Suppressor macrophage treated with lipopolysaccharide for 1 hour (primary cell): Measurements from ENCODE around the gene RGL2.
"Not testable (repeated sequence)": the region's sequence is repeated elsewhere in the genome, so short reads cannot be mapped to it uniquely, and the experiment has no call there.

ENCODE experiments used
- DNase-seq, 3 donors: peaks; one replicate each; pipeline ENCODE4 v3.0.0-alpha.2; 2020 to 2022

RGL2 gene, protein sequence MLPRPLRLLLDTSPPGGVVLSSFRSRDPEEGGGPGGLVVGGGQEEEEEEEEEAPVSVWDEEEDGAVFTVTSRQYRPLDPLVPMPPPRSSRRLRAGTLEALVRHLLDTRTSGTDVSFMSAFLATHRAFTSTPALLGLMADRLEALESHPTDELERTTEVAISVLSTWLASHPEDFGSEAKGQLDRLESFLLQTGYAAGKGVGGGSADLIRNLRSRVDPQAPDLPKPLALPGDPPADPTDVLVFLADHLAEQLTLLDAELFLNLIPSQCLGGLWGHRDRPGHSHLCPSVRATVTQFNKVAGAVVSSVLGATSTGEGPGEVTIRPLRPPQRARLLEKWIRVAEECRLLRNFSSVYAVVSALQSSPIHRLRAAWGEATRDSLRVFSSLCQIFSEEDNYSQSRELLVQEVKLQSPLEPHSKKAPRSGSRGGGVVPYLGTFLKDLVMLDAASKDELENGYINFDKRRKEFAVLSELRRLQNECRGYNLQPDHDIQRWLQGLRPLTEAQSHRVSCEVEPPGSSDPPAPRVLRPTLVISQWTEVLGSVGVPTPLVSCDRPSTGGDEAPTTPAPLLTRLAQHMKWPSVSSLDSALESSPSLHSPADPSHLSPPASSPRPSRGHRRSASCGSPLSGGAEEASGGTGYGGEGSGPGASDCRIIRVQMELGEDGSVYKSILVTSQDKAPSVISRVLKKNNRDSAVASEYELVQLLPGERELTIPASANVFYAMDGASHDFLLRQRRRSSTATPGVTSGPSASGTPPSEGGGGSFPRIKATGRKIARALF

DNA sequence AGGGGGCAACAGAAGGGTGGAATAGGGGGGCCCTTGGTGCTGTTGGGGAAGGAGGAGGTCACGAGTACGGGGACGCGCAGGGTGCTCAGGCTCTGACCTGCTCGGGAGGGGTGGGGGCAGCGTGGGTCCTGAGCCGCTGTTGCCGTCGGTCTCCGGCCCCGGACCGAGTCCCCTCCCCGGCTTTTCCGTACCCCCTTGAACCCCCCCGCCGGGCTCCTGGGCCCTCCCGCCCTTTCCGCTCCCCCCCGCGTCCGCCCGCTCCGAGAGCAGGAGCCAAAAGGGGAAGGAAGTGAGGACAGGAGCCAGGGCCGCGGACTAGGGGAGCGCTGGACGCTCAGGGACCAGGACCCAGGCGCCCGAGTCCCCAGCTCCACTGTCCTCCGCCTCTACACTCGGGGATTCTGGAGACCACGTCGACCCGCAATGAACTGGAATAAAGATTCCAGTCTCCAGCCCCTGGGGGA is at the start of gene RGL2:
RGL2 (minus strand) TSS at position 170 of the 464 bp plus-strand sequence. CDS start 332 bp downstream, outside the sequence.
- DNase-seq, result peak; percentile 63 to 82 (median 68)

DNA sequence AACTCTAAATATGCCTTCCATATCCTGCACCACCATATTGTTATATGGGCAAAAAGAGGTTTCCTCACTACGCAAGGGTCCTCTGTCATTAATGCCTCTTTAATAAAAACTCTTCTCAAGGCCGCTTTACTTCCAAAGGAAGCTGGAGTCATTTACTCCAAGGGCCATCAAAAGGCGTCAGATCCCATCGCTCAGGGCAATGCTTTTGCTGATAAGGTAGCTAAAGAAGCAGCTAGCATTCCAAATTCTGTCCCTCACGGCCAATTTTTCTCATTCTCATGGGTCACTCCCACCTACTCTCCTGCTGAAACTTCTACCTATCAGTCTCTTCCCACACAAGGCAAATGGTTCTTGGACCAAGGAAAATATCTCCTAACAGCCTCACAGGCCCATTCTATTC is 49.1 kb upstream of the RGL2 start:
- DNase-seq, result no peak

DNA sequence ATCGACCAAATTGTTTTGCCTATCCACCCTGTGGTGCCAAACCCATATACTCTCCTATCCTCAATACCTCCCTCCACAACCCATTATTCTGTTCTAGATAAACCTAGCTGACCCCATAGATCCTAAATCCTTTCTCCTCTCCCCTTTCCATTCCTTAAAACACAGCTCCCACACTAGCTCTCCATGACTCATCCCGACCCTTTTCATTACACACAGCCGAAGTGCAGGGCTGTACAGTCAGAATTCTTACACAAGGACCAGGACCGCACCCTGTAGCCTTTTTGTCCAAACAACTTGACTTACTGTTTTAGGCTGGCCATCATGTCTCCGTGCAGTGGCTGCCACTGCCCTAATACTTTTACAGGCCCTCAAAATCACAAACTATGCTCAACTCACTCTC is 48.2 kb upstream of the RGL2 start:
- not testable (repeated sequence) for DNase-seq

DNA sequence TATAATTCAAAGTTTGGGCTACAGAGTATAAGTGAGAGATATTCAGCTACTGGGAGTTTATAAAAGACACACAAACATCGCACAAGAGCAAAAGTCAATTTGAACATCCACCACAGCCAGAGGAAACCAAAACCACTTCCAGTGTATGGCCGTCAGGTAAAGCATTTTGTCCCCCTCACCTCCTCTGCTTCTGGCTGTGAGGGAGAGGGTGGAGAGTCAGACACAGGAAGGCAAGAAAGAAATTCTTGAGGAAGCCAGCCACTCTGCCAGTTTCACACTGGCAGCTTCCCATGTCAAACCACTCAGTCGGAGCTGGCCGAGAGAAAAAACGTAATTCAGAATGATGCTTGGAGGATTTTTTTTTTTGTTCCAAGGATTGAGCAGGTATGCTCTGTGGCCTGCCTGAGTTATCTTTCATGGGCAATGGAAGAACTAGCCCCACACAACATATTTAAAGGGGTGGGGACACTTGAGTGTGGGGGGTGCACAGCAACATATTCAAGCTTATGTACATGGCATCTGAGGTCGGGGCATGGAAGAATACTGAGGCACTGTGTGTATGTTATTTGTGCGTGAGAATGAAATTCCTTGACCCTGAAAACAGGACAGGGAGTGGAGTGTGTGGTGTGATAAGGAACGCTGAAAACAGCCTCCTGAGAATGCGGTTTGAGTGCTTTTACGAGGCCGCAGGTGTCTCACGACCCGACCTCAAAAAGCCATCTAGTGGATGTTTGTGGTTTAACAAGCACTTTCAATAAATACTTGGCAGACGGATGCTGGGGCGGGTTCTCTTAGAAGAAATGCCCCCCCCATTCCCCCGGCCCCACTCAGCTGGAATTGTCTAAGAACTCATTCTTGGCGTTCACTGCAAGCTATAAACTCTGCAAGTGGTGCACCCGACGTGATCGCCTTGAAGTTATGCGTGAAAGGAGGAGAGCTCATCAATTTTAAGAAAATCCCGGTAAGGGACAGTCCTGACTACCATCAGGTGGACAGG is 46.3 kb upstream of the RGL2 start:
- DNase-seq, result peak; percentile 73 to 81 (median 80)

DNA sequence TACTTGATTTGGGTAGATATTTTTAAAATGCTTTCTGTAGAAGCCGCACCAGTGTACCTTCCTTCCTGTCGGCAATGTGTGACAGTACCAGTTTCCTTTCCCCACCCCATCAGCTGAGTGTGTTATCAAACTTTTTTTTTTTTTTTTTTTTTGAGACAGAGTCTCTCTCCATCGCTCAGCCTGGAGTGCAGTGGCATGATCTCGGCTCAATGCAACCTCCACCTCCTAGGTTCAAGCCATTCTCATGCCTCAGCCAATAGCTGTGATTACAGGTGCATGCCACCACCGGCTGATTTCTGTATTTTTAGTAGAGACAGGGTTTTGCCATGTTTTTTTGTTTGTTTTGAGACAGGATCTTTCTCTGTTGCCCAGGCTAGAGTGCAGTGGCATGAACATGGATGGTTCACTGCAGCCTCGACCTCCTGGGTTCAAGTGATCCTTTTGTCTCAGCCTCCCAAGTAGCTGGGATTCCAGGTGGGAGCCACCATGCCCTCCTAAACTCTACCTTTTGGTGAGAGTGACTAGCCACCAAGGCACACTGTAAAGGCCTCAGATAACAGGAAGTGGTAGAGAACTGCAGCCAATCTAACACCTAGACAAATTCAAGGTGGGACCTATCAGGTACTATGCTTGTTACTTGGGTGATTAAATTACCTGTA is 45.3 kb upstream of the RGL2 start:
- DNase-seq, result no peak

DNA sequence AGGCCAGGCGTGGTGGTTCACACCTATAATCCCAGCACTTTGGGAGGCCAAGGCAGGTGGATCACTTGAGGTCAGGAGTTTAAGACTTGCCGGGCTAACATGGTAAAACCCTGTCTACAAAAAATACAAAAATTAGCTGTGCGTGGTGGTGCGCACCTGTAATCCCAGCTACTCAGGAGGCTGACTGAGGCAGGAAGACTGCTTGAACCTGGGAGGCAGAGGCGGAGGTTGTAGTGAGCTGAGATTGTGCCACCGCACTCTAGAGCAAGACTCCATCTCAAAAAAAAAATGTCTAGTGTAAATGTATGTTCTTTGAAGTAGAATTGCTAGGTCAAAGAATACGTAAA is 44.8 kb upstream of the RGL2 start:
- DNase-seq, result not testable (repeated sequence)

DNA sequence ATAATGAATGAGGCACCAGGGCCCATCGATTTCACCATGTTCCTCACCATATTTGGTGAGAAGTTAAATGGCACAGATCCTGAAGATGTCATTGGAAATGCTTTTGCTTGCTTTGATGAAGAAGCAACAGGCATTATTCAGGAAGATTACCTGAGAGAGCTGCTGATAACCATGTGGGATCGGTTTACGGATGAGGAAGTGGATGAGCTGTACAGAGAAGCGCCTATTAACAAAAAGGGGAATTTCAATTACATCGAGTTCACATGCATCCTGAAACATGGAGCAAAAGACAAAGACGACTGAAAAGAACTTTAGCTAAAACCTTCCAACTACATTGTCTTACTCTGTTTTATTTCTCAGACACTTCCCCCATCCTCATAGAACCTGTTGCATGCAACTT is 40.5 kb upstream of the RGL2 start:
- peak; percentile 37 to 44 (median 41) for DNase-seq

DNA sequence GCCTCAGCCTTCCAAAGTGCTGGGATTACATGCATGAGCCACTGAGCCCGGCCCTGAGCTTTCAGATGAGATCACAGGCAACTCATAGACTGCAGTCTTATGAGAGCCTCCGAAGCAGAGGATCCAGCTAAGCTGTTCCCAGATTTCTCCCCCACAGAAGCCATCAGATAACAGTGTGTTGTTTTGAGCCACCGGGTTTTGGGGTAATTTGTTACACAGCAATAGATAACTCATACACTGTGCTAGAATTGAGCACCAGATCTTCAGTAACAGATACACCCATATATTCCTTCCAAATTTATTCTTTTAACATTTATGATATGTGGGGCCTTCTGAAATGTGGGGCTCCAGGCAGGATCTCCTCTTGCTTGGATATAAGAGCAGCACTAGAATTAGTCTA is 37.8 kb upstream of the RGL2 start:
- no peak for DNase-seq

DNA sequence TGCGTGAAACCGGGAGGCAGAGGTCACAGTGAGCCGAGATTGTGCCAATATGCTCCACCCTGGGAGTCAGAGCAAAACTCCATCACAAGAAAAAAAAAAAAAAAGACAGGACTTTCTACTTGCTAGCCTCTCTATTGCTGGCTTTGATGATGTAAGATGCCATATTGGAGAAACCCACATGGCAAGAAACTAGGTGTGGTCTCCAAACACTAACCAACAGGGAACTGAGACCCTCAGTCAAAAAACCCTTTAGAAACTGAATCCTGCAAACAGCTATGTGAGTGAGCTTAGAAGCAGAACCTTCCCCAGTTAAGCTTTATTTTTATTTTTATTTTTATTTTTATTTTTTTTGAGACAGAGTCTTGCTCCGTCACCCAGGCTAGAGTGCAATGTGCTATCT is 37.2 kb upstream of the RGL2 start:
- no peak for DNase-seq

DNA sequence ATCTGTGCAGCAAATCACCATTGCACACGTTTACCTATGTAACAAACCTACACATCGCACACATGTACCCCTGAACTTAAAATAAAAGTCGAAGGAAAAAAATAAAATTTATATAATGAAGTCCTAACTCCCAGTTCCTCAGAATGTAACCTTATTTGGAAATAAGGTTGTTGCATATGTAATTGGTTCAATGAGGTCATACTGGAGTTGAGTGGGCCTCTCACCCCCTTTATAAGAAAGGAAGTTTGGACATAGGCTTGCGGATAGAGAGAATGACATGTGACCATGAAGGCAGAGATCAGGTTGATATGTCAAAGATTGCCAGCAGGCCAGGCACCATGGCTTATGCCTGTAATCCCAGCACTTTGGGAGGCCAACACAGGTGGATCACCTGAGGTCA is 34.9 kb upstream of the RGL2 start:
- DNase-seq, result peak in 2 of 3 donors; percentile 24 to 52

DNA sequence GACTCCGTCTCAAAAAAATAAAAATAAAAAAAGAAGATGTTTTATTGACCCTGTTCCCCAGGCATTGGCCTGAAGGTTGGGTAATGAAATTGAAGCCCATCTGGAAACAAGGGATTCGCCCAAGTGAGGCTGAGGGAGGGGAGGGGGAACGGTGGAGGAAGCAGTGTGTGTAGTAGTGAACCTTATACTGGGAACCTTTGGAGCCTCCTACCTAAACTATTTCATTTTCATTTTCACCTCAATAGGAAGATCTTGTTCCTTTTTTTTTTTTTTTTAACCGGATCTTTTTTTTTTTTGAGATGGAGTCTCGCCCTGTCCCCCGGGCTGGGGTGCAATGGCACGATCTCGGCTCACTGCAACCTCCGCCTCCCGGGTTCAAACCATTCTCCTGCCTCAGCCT is 32.0 kb upstream of the RGL2 start:
- DNase-seq, result no peak

DNA sequence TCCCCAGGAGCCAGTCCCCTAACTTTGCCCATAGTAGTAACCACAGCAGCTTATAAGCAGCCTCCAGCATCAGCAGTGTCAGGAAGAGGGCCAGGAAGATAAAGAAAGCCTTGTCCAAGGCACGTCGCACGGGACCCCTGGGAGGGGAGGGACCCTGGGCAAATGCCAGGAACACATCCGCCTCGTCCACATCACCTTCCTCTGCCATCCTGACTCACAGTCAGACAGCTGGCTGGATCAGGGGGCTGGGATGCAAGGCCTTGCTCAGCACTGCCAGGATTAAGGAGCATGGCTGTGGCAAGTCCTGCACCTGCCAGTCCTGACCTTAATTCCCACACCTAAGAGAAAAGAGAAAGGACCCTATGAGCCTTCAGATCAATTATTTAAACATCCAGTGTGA is 30.3 kb upstream of the RGL2 start:
- DNase-seq, result no peak

DNA sequence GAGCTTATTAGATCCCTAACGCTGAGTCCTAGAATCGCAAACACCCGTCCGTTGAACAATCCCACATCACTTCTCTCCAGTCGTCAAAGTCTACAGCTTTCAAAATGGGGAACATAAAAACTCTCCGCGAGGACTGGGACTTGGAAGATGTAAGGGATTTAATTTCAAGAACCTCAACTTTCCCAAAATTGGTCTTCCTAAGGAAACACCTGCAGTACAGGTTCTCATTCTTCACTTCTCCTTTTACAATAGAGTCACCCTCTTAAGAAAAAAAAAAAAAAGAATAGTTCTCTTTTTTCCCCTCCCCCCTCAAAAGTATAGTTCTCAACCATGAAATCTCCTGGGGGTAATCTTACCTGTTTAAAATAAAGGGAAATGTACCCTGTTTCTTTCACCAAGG is 25.4 kb upstream of the RGL2 start:
- DNase-seq, result peak in 1 of 3 donors; percentile 31

DNA sequence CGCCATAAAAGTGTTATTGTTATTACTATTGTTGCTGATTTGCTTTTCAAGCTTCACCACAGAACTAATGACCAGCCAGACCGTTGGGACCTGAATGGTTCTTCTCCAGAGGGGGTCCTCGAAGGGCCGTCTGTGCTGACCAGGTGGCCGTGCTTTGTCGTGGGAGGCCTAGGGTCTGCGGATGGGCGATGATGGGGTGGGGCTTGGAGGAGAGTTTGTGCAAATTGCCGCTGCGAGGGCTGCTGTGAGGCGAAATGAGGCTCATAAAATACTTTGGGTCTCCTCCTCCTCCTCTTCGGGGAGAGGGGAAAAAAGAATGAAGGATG is 24.8 kb upstream of the RGL2 start:
- DNase-seq, result no peak

DNA sequence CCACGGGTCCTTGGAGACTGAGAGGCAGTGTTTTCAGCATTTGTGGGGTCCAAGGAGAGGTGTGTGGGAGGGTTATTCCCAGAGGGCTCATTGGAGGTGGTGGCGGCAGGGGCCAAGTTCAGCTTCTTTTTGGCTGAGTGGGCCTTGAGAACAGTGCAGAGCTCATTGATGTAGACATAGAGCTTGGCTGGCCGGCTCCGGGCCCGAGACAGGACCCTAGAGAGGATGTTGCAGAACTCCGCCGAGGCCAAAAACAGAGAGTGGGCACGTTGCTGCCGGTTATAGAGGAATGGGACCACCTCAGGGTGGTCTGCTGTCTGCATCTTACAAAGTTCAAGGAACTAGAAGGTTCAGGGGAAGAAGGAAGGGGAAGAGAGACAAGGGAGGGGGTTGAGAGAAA is 22.5 kb upstream of the RGL2 start:
- DNase-seq, result no peak

DNA sequence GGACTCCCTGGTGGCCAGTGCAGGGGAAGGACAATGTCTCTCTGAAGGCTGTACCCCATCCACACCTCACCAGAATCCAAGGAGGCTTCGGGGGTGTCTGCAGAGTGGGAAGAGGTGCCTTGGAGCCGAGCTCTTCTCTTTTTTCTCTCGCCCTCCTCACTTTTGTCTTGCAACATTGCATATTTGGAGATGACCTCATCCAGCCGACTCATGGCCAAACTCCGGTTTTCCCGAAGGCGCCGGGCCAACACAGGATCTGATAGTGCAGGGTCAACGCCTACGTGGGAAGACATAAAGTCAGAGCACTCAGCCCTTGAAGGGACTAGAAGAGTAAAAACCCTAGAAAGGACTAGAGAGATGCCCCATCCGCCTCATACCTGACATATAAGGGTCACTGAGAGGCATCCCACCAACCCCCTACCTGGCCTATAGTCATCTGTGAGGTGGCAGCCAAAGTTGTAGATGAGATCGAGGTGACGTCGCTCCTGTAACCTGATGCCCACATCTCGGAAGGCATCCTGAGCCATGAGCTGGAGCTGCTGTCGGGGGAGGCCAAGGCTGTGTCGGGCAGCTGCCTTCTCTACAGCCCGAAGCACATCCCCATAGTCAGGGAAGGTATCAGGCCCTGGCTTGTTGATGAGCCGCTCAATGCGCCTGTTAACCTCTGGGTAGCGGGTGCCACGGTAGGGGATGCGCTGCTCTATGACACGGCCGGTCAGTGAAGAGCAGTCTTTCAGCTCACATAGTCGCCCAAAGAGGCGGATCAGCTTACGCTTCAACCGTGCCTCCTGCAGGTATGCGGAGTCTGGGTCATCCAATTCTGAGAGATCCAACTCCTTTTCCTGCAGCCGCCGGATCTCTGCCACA is 21.8 kb upstream of the RGL2 start:
- DNase-seq, result peak; percentile 90 to 94 (median 92)

DNA sequence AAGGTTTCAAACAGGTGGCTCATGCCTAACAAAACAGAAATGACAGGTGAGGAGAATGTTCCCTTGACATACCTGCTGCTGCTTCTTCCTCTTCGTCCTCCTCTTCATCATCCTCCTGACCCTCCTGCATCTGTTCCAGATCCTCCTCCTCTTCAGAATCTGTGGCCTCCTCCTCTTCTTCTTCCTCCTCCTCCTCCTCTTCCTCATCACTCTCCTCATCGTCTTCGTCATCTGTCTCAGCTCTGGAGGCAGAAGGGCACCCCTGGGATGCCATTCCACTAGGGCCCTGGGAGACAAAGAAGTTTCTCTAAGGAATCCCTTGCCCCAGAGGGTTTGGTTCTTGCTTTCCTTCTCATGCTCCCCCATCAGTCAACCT is 21.2 kb upstream of the RGL2 start:
- no peak for DNase-seq

DNA sequence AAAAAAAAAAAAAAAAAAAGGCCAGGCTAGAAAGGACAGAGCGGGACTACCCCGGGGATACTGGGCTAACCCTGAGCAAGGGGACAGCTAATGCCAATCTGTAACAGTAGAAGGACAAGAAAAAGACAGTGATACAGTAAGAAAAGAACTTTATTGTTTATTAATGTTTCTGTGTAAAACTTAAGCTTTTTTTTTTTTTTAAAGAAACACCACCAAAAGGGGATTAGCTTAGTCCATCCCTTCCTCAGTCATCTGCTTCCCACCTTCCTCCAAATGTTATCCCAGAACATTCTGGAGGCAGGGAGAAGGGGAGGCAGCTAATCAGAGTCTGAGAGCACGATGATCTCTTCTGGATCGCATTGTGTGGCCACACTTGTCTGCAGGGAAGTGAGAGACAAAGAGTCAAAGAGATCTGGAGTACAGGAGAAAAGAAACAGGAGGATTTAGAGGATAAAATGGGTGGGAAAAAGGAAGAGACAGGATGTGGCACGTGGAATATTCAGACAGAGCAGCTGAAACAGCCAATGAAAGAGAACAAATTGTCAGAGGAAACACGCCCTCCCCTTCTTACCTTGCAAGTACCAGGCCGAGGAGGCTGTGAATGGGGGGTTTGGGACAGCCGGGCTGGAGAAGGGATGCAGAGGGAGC is 19.8 kb upstream of the RGL2 start:
- DNase-seq, result no peak

DNA sequence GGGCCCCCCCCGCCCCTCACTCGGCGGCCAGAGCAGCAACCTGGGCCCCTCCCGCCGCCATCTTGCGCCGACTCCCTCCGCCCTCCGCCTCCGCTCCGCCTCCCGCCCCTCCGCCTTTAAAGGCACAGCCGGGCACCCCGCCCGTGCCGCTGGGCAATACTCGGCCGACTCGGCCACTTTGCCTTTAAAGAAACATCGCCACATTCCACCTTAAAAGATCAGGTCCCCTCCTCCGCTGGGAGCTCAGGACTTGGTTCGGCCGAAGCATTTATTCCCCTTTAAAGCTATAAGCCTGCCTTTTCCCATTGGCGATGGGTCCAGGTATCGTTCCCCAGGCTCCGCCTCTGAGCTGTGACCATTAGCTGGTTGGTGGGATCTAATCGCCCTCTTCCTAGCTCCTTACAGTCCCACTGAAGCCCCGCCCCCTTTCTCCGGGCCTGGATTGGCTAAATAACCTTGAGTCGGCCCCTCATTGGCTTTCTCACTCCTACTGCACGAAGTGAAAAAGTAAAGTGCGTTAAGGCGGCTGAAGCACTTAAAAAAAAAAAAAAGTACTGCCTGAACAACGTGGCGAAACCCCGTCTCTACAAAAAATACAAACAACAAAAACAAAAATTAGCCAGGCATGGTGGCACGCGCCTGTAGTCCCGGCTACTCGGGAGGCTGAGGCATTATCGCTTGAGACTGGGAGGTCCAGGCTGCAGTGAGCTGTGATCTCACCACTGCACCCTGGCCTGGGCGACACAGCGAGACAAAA is 19.1 kb upstream of the RGL2 start, which contains the start of gene ZBTB22:
ZBTB22 (minus strand) TSS at position 76 of the 757 bp plus-strand sequence. CDS start 828 bp downstream, outside the sequence.
- peak; percentile 98 to 99 (median 99) for DNase-seq

DNA sequence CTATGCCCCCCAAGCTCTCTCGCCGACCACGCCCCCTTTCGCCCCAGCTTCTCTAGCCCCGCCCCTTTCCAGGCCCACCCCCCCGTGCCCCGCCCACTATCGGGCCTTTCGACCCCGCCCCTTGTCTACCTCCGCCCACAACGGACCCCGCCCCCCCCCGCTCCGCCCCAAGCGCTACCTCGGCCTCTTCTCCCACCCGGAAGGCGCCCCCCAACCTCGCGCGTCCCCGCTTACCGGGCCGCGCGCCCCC is 18.6 kb upstream of the RGL2 start:
- no peak for DNase-seq
